ENCODE measurements around the gene RCN2. TPM values are rescaled to one million over a fixed set of nuclear protein-coding genes. Genes with fewer than 3 reads are reported as not detected.

Gene RCN2
- total RNA-seq, 1 donor from 2014 or later: 39.4 TPM

- Histone ChIP-seq H3K4me3 (no peak overlapping the region), H3K27ac (no peak overlapping the region), H3K4me1 (no peaks in the 10 kb centered on the region), H3K27me3 (no peaks in the 10 kb centered on the region), H3K9me3 (no peaks in the 10 kb centered on the region), H3K36me3 (no peaks in the 10 kb centered on the region)
- intact Hi-C loops (cut with DNase I): no loop called here
- TF ChIP-seq CTCF (IDR thresholded peaks at IDR 0.05): no peak
- DNase-seq (no peak), ATAC-seq (no peak)
Observed at GRCh38 chr15:76979331-76979925, 47.9 kb downstream of the RCN2 start.

DNA sequence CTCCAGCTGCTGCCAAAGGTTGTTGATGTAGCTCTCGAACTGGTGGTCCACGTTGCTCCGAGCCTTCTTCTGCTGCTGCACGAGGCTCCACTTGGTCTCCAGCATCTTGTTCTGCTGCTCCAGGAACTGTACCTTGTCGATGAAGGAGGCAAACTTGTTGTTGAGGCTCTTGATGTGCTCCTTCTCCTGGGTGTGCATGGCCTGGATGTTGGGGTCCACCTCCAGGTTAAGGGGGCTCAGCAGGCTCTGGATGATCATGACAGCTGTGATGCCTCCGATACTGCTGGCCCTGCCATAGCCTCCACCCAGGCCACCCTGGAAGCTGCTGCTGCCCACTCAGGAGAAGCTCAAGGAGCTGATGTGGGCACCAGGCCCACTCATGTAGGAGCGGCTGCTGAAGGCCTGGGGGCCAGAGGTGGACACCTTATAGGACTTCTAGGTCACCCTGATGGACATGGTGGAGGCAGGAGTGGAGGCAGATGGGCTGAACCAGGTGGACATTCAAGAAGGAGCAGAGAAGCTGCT is 48.5 kb downstream of the RCN2 start:
- H3K27ac ChIP-seq: no peak overlapping the region
- DNase-seq (no peak), ATAC-seq (no peak)
- H3K4me1 ChIP-seq: no peaks in the 10 kb centered on the region
- no peaks in the 10 kb centered on the region for H3K27me3 ChIP-seq
- no peak overlapping the region for H3K4me3 ChIP-seq
- H3K9me3 ChIP-seq: no peaks in the 10 kb centered on the region
- intact Hi-C loops (cut with DNase I): no loop called here
- TF ChIP-seq CTCF (IDR thresholded peaks at IDR 0.05): no peak
- no peaks in the 10 kb centered on the region for H3K36me3 ChIP-seq

DNA sequence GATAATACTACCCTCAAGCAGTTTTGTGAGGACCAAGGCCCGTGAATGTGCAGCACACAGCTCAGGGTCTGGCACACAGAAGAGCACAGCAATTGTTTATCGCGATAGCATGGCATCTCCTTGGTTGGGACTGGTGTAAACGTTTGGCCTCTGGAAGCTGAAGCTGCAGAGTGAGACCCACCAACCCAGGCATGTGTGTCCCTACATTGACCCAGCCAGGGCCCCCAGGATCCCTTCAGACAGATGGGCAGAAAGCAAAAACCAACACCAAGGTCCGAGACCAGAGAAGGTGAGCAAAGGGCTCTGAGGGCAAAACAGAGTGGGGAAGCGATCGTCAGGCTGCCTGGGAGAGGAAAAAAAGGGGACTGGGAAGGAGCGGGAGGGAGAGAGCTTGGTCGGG is 50.8 kb downstream of the RCN2 start:
- intact Hi-C loops (cut with DNase I): no loop called here
- ATAC-seq: no peak
- H3K9me3 ChIP-seq: no peaks in the 10 kb centered on the region
- no peak for DNase-seq
- no peaks in the 10 kb centered on the region for H3K27me3 ChIP-seq
- TF ChIP-seq CTCF (IDR thresholded peaks at IDR 0.05): no peak
- no peak overlapping the region for H3K4me3 ChIP-seq
- no peak overlapping the region for H3K27ac ChIP-seq
- H3K4me1 ChIP-seq: no peaks in the 10 kb centered on the region
- no peaks in the 10 kb centered on the region for H3K36me3 ChIP-seq

- no peaks in the 10 kb centered on the region for H3K27me3 ChIP-seq
- no peaks in the 10 kb centered on the region for H3K4me1 ChIP-seq
- no peak for ATAC-seq
- no peak for TF ChIP-seq CTCF (IDR thresholded peaks at IDR 0.05)
- no peaks in the 10 kb centered on the region for H3K36me3 ChIP-seq
- no peak overlapping the region for H3K4me3 ChIP-seq
- H3K27ac ChIP-seq: no peak overlapping the region
- no peak for DNase-seq
- intact Hi-C loops (cut with DNase I): no loop called here
- H3K9me3 ChIP-seq: no peaks in the 10 kb centered on the region
Observed at GRCh38 chr15:76982756-76983155, 51.2 kb downstream of the RCN2 start.

DNA sequence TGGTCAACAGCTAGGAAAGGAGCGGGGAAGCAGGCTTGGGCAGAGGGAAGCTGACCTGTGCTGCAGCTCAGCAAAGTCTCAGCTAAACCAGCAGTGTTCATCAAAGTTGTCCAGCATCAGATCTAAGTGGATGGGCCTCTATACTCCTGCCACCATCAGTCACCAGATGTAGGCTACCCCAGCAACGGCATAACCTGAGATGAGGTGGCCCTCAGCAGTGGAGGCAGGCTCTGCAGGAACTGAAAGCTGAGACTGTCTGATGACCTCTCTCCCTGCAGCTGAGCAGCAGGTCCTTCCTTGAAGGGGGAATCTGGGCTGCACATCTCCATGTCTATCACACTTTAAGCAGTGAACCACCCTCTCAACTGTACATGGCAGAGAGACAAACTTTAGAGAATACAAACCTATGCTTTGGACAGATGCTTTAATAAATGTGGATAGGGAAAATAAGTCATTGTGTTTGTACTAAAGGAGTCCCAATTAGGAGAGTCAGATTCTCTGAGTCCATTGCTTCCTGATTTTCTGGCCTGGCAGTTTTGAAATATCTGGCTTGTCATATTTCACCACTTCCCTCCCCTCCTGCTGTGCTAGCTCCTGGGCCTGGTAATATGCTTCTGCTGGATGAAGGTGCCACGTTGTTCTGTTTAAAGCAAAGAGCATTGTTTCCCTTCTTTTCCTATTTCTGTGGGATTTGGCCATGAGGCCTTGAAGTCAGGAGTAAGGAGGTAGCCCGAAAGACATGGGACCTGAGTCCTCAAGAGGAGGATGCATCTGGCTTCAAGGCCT is 52.2 kb downstream of the RCN2 start:
- Histone ChIP-seq H3K36me3 (no peaks in the 10 kb centered on the region), H3K4me1 (peaks cover 7% of the 10 kb centered on the region), H3K4me3 (no peak overlapping the region), H3K9me3 (no peaks in the 10 kb centered on the region), H3K27me3 (no peaks in the 10 kb centered on the region), H3K27ac (no peak overlapping the region)
- ATAC-seq (peak; percentile 68), DNase-seq (no peak)
- intact Hi-C loops (cut with DNase I): no loop called here
- no peak for TF ChIP-seq CTCF (IDR thresholded peaks at IDR 0.05)
